ENCODE data around the gene UGT1A6.

UGT1A6 gene

DNA sequence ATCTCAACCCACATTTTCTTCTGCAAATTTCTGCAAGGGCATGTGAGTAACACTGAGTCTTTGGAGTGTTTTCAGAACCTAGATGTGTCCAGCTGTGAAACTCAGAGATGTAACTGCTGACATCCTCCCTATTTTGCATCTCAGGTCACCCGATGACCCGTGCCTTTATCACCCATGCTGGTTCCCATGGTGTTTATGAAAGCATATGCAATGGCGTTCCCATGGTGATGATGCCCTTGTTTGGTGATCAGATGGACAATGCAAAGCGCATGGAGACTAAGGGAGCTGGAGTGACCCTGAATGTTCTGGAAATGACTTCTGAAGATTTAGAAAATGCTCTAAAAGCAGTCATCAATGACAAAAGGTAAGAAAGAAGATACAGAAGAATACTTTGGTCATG lies 75.4 kb downstream of the UGT1A6 start:
- no peak for DNase-seq (ENCODE audit: low spot score)

DNA sequence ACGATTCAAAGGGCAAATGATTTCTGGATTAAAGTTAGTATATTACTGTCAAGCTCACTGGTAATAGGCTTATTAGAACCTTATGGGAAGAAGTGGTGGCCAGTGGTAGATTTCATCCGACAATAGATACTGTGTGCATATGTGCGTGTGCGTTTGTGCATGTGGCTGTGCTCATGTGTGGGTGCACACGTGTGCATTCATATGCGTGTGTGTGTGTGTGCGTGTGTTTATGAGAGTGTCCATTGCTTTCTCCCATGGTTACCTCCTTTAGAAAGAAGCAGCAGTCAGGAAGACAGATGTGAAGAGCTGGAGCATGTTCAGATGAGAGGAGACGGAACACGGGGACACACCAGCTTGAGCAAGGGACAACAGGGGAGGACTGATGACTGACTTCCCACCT lies 76.6 kb downstream of the UGT1A6 start:
- DNase-seq (ENCODE audit: low spot score) = no peak

DNA sequence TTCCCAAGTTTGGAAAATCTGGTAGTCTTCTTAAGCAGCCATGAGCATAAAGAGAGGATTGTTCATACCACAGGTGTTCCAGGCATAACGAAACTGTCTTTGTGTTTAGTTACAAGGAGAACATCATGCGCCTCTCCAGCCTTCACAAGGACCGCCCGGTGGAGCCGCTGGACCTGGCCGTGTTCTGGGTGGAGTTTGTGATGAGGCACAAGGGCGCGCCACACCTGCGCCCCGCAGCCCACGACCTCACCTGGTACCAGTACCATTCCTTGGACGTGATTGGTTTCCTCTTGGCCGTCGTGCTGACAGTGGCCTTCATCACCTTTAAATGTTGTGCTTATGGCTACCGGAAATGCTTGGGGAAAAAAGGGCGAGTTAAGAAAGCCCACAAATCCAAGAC lies 79.5 kb downstream of the UGT1A6 start:
- no peak for DNase-seq (ENCODE audit: low spot score)

DNA sequence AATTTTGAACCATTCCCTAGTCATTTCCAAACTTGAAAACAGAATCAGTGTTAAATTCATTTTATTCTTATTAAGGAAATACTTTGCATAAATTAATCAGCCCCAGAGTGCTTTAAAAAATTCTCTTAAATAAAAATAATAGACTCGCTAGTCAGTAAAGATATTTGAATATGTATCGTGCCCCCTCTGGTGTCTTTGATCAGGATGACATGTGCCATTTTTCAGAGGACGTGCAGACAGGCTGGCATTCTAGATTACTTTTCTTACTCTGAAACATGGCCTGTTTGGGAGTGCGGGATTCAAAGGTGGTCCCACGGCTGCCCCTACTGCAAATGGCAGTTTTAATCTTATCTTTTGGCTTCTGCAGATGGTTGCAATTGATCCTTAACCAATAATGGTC lies 79.9 kb downstream of the UGT1A6 start:
- DNase-seq (ENCODE audit: low spot score) = no peak

DNA sequence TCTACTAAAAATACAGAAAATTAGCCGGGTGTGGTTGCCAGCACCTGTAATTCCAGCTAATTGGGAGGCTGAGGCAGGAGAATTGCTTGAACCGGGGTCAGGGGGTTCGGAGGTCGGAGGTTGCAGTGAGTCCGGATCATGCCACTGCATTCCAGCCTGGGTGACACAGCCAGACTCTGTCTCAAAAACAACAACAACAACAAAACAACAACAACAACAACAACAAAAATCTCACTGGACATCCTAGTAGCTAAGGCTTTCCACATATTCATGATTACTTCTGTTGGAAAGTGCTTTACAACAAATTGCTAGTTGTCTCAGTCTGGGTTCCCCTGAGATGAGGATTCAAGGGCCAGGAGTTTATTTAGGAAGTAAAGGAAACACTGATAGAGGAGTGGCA lies 81.2 kb downstream of the UGT1A6 start:
- no peak for DNase-seq (ENCODE audit: low spot score)

DNA sequence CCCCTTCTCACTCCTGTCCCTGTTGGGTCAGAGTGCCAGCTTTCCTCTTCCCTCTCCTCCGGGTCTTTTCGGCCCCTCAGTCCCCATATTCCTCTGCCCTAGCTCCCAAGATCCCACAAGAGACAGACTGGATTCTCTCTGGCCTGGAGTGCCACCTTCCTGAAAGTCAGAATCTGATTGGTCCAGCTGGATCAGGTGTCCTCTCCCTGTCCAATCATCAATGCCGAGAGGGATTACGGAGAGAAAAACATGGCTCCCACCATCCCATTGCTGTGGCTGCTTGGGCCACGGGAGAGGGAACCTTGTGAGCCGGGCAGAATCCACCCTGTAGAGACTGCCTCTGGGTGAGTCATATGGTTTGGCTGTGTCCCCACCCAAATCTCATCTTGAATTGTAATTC lies 82.7 kb downstream of the UGT1A6 start:
- DNase-seq (ENCODE audit: low spot score) = no peak

DNA sequence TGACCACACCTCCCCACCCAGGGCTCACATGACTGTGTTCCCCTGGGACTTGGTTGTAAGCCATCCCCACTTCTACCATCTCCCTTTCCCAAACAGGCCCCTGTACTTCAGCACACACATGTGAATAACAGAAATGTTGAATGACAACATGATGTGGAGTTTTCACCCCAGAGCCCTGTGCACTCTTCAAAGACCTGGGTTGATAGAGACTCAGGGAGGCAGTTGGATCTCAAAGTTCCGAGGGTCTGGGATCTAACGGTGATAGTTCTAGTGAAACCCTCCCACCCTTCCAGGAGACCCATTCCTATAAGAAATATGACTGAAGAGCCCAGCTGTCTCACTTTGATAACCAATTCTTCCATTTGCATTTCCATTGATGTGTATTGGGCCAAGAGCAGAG lies 85.3 kb downstream of the UGT1A6 start, which contains the start of gene MROH2A:
Gene MROH2A, plus strand, starts transcription at position 301 of the 400 bp plus-strand sequence. CDS start 1,029 bp downstream, outside the sequence.
- no peak for DNase-seq (ENCODE audit: low spot score)

DNA sequence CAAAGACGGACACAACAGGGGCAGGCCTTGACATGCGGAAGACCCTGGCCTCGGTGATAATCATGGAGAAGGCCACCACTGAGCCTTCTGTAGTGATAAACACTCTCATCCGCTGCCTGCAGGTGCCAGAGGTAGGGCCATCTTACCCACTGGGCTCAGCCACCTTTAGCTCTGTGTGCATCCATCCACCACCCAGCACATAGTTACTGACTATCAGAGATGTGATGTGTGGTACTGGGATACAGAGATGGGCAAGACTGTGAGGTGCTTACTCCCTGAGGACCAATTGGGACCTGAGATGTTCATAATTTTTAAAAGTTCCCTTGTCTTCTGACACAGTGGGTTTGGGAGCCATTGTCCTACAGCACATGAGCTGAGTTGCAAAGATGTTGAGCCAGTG lies 87.0 kb downstream of the UGT1A6 start:
- no peak for DNase-seq (ENCODE audit: low spot score)

DNA sequence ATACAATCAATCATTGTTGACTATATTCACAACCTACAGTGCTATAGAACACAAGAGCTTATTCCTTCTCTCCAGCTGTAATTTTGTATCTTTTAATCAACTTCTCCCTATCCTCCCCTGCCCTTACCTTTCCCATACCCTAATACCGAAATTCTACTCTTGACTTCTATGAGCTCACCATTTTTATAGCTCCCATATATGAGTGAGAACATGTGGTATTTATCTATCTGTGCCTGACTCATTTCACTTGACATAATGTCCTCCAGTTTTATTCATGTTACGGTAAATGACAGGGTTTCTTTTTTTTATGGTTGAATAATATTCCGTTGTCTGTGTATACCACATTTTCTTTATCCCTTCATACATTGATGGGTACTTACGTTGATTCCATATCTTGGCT lies 88.1 kb downstream of the UGT1A6 start:
- DNase-seq (ENCODE audit: low spot score) = no peak

DNA sequence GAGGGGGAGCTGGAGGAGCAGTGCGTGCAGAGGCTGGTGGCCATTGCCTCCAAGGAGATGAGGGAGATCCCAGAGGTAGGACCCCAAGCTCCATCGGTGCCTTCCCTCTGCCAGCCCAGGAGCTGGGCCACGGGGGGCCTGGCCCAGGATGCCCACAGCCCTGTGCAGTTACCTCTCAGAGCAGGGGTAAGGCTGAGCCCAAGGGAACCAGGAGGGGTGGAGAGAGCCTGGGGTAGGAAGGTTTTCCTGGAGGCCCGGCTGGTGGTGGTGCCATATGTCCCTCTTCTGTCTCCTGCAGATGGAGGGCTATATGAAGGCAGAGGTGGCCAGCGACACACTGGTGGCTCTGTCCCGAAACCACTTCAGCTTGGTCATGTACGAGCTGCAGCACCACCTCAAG lies 96.9 kb downstream of the UGT1A6 start:
- DNase-seq (ENCODE audit: low spot score) = no peak

DNA sequence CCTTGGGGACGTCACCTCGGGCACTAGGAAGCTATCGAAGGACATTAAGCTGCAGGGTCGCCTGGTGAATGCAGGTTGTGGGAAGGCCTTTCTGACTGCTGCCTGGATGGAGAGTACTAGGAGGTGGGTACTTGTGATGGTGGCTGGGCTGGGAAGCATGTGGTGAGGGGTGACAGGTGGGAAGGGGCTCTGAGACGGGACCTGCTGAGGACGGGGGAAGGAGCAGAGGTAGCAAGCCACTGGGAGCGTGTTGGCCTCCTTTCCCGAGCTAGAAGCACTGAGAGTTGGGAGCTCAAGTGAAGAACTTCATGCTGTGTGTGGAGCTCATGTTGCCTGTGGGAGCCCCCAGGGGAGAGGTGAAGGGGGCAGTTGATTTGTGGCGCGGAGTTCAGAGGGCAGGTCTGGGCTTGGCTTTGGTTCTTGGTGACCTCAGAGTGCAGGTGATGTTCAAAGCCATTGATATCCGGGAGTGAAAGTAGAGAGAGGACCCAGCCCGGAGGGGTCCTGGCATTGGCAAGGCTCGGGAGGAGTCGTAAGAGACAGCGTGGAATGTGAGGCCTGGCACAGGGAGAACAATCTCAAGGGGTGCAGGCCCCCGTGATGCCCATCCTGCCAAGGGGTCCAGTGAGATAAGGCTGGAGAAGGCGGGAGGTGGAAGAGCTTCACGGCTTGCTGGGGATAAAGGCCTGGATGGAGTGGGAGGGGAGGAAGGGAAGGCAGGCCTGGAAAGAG lies 98.6 kb downstream of the UGT1A6 start:
- no peak for DNase-seq (ENCODE audit: low spot score)

DNA sequence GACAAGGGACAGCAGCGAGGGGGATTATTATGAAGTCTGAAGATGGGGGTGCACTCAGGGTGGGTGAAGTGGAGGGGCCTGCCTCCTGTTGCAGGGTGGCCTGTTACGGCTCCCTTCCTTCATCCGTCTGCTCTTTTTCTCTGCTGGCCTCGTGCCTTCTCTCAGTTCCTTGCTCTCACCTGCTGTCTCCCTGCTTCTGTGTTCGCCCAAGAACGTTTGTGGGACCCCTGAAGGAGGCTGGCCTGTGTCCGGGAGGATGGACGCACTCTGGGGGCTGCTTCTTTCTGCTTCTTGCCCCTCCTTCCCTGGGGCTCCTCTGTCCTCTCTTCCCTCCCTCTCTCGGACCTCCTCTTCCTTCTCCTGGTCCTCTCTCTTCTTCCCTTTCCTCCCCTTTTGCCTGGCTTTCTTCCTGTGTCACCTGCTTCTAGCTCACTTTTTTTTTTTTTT lies 99.2 kb downstream of the UGT1A6 start:
- no peak for DNase-seq (ENCODE audit: low spot score)

DNA sequence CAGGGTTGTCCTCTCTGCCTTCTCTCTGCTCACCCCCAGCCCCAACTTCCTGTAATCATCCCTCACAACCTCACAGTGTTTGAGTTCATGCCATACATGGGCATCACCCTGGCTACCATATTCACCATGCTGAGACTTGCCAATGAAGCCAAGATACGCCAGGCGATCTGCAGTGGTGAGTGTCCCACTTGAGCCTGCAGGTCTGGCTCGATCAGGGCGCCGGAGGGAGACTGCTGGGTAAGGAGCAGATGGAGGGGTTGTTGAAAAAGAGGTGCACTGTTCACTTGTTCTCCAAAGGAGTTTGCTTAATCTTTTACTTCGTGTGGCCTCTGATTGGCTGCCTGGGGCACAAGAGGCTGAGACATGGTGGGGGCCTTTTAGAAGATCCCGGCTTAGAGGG lies 100.0 kb downstream of the UGT1A6 start:
- no peak for DNase-seq (ENCODE audit: low spot score)

DNA sequence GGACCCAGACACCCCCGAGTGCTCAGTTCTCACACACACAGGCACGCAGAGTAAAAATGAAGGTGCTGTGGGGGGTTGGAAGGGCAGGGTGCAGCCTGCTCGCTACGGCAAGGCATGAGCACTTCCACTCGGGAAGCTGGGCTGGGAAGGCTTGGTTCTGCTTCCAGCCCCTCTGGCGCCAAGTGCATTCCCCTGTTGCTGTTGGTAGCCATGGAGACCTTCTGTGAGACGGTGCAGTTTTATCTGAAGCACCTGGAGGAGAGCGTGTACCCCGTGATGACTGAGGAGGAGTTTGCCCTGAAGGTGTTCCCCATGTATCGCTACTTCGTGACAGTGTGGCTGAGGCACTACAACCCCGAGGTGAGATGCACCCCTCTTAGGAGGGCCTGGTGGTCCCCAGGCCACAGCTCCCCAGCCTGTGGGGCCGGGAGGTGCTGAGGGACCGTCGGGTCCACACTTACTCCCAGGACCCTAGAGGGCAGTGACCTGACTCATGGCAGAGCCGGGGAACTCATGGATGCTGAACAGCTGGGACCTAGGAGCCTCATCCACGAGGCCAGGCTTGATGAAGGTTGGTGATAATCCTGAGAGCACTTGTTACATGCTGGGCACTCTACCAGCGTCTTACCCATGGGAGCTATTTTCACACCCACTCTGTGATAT lies 100.9 kb downstream of the UGT1A6 start:
- DNase-seq (ENCODE audit: low spot score) = no peak

DNA sequence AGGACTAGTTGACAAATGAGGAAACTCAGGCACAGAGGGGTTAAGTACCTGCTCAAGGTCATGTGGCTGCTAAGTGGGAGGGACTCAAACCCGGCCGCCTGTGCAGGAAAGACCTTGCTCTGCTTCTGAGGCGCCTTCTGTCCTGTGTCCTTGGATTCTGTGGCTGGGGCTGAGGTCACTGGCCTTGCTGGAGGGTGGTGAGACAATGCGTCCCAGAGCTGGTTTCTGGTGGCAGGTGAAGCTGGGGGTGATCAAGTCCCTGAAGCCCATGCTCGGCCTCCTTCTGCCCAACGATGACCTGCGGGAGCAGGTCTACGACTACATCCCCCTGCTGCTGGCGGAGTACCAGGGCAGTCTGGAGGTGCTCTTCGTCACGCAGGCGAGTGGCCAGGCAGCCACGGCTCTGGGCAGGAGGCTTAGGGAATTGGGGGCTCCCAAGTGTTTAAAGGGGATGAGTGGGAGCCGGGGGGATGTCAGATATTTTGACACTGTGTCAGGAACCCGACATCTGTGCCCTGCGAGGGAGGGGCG lies 101.5 kb downstream of the UGT1A6 start:
- DNase-seq (ENCODE audit: low spot score) = no peak

DNA sequence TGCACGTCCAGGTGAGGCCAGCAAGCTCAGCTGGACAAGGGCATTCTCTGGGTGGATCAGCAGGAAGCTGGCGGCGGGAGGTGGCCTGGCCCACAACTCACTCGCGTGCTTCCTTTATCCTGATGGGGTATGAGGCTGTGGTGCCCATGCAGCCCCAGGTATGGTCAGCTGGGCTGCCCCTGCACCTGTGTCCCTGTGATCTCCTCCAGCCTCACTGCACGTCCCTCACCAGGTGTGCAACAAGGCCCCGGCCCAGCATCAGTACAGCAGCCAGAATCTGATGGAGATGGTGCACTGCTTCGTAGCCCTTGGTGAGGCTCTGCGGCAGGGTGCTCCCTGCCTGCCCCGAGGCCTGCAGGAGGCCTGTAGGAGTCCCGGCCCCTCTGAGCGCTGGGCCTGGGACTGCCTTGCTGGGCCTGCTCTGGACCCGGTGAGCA lies 103.1 kb downstream of the UGT1A6 start:
- no peak for DNase-seq (ENCODE audit: low spot score)

DNA sequence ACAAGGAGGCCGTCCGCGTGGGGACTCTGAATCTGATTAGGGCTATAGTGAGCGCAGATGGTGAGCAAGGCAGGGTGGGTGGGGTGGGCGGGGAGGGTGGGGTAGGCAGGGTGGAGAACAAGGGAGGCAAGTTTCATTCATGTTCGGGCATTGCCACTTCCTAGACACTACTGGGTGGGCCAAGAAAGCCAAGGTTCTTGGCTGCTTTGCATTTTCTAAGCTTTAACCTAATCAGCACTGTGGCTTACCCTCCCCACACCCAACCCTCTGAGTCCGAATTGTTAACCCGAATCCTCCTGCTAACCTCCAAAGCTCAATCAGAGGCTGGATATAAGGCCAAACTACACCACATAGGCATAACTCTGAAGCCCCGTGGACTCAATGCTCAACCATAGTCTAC lies 103.6 kb downstream of the UGT1A6 start:
- no peak for DNase-seq (ENCODE audit: low spot score)

DNA sequence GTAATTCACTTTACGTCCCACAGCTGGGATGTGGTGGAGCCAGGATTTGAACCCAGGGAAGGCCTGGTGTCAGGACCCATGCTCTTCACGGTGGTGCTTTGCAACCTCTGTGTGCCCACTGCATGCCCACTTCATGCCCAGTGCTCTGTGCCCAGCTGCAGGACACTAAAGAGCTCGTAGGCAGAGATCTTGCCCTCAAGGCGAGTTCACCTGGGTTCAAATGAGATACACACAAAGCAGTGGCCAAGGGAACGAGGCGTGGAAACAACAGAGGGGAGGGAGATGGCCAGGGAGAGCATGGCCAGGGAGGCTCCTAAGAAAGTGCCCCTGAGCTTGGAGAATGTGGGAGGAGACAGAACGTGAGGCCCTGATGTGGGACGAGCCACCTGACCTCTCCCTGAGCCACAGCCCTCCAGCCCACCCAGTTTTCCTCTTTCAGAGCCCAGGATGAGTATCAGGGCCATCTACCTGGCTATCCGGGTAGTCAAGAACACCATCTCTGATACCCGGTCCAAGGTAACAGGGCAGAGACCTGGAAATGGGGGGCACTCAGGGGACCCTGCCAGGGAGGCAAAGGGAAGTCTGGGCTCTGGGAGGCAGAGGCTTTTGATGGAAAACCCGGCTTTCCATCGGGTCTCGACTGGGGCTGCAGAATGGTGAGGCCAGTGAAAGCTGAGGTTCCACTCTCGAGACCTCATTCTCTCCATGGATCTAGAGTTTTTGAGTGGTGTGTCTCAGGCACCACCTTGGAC lies 105.8 kb downstream of the UGT1A6 start:
- DNase-seq (ENCODE audit: low spot score) = no peak

DNA sequence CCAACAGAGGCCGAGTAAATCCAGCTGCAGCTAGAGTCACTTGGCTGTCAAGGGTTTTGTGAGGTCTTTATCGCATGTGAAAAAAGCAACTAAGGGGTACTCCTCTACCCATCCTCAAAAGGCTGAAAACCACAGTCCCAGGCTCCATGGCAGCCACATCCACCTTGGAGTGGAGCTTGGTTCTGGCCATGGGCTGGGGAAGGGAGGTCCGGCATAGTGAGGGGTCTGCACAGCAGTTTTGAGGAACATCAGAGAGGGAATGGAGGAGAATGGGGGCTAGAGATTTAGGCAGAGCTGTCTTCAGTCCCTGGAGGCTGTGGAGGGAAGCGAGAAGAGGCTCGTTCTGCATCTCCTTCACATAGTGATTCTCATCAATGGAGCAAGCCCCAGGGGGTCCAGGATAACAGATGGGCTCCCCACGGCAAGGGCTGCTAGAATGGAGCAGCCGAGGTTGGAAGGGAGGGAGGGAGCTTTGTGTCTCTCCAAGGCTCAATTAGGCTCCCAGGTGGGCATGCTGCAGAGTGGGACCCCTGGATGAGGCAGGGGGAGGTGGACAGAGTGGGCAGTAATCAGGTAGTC lies 106.5 kb downstream of the UGT1A6 start:
- DNase-seq (ENCODE audit: low spot score) = no peak

DNA sequence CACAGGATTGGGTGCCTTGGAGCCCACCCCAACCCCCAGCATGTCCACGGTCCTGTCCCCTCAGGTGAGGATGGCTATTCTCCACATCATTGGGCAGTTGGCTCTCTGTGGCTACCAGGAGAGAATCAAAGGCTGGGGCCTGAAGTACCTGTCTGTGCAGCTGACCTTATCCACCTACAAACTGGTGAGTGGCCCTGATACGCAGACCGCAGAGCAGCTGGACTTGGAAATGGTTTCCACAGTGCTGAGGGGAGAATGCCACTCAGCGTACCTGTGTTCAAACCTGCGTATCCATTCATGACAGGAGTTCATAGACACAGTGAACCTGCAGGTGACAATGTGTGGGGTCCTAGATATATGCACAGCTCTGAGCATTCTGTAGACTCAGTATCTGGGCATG lies 107.0 kb downstream of the UGT1A6 start:
- DNase-seq (ENCODE audit: low spot score) = no peak

DNA sequence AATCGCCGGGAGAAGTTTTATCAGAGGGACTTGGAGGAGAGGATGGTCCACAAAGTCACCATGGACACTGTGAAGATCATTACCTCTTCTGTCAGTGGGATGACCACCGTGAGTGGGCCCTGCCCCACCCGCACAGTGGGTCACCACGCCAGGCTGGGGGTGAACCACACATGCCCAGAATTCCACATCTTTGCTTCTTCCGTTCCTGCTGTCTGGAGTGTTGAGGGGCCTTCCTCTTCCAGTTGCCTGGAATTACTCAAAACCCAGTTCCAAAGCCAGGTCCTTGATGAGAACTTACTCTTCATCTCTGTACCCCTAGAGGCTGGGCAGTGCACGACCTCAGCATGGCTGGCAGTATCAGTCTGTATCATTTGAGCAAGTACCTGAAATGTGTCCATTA lies 107.5 kb downstream of the UGT1A6 start:
- DNase-seq (ENCODE audit: low spot score) = no peak

DNA sequence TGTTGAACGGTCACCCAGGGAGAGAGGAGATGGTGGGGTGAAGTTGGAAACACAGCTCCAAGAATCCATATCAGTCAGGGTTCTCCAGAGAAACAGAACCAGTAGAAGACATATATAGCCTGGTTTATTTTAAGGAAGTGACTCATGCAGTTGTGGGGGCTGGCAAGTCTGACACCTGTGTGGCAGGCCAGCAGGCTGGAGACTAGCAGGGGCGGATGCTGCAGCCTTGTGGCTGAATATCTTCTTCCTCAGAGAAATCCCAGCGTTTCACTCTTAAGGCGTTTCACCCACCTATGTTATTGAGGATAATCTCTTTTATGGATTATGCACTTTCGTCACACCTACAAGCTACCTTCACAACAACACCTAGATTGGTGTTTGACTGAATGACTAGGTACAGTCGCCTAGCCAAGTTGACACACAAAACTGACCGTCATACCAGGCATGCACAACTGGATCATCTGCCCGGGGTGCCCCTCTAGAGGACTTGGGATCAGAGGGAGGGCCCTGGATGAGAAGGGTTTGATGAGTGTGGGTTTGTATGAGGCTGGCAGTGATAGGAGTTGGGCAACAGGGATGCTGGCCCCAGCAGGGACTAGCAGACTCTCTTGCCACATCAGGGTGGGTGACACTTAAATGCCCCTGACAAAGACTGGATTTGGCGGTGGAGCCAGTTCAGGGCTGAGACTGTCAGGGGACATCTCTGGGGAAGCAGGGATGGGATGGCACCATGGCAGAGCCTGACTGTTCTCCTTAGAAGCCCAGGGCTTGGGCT lies 108.9 kb downstream of the UGT1A6 start:
- no peak for DNase-seq (ENCODE audit: low spot score)

Data from hematopoietic multipotent progenitor cell treated with erythropoietin and hydrocortisone succinate and interleukin-3 and kit ligand, for 17 days (in vitro differentiated cells).